A549 (cell line): ENCODE results near the gene SND1.

Source experiments
- ESRRA ChIP-seq: fragments of 150-350 bp; IDR thresholded peaks from 2 replicates; pipeline ENCODE4 v1.6.1; 2014; ENCODE audit warnings: mild to moderate bottlenecking, low read length, borderline replicate concordance
- KDM1A ChIP-seq: fragments of 200-600 bp; sonication (generic); IDR thresholded peaks from 2 replicates; pipeline ENCODE4 v1.6.1; 2016; ENCODE audit warnings: low read depth, mild to moderate bottlenecking
- POLR2A ChIP-seq: IDR thresholded peaks from 2 replicates; pipeline ENCODE4 v1.6.1; 2012; ENCODE audit warnings: mild to moderate bottlenecking, low read length
- TF ChIP-seq, protein P1 (sequence below): fragments of >200 bp; sonication (Bioruptor Twin); formaldehyde crosslinking; IDR thresholded peaks from 3 replicates; pipeline ENCODE4 v1.5.1; 2016
- TF ChIP-seq, protein P2 (sequence below): IDR thresholded peaks from 2 replicates; pipeline ENCODE4 v1.6.1; 2012

DNA sequence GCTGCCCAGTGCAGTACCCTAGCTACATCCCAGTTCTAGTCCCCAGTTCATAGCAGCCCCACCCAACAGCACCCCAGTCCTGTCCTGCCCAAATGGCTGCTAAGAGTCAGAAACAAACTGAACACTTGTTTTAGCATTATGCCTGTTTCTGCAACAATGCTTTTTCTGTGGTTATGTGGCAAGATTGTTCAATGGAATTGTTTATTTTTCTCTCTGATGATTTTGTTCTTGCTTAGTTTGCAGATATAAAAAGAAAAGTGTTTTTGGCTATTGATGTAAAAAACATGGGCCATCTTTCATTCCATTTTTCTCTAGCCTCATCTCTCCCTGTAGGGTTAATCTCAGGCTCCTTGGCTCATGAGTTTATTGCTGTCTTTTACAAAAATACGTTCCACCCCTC lies 336.8 kb downstream of the SND1 start:
- TF ChIP-seq, protein P1, sequence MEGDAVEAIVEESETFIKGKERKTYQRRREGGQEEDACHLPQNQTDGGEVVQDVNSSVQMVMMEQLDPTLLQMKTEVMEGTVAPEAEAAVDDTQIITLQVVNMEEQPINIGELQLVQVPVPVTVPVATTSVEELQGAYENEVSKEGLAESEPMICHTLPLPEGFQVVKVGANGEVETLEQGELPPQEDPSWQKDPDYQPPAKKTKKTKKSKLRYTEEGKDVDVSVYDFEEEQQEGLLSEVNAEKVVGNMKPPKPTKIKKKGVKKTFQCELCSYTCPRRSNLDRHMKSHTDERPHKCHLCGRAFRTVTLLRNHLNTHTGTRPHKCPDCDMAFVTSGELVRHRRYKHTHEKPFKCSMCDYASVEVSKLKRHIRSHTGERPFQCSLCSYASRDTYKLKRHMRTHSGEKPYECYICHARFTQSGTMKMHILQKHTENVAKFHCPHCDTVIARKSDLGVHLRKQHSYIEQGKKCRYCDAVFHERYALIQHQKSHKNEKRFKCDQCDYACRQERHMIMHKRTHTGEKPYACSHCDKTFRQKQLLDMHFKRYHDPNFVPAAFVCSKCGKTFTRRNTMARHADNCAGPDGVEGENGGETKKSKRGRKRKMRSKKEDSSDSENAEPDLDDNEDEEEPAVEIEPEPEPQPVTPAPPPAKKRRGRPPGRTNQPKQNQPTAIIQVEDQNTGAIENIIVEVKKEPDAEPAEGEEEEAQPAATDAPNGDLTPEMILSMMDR = no peak
- TF ChIP-seq KDM1A = no peak
- TF ChIP-seq, protein P2, sequence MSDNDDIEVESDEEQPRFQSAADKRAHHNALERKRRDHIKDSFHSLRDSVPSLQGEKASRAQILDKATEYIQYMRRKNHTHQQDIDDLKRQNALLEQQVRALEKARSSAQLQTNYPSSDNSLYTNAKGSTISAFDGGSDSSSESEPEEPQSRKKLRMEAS = no peak
- no peak for TF ChIP-seq POLR2A
- TF ChIP-seq ESRRA = no peak
